ENCODE data around the gene AIG1.

The AIG1 gene

DNA sequence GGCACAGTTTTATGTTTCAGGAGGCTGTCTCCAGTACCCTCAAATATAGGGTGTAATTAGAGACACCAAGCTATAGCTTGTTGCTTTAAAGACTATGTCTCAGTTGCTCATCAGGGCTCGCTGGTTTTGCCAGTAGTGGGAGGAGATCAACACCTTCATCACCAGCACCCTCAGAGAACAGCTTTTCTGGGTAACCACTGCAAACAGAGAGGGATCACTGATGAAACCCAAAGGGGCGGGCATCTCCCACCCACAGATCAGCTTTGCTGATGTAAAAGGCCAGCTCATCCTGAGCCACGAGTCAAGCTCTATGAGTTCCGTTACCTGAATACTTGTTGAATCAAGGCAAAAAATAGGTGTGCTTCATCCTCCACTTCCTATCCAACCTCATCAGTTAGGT lies 187.7 kb downstream of the AIG1 start:
- DNase-seq (ENCODE audit: low read depth), result no peak
- TF ChIP-seq, protein P1, sequence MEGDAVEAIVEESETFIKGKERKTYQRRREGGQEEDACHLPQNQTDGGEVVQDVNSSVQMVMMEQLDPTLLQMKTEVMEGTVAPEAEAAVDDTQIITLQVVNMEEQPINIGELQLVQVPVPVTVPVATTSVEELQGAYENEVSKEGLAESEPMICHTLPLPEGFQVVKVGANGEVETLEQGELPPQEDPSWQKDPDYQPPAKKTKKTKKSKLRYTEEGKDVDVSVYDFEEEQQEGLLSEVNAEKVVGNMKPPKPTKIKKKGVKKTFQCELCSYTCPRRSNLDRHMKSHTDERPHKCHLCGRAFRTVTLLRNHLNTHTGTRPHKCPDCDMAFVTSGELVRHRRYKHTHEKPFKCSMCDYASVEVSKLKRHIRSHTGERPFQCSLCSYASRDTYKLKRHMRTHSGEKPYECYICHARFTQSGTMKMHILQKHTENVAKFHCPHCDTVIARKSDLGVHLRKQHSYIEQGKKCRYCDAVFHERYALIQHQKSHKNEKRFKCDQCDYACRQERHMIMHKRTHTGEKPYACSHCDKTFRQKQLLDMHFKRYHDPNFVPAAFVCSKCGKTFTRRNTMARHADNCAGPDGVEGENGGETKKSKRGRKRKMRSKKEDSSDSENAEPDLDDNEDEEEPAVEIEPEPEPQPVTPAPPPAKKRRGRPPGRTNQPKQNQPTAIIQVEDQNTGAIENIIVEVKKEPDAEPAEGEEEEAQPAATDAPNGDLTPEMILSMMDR (IDR thresholded peaks at IDR 0.05; ENCODE audit: low read length, missing control alignments), result no peak
- H3K4me3 ChIP-seq (replicated peaks; ENCODE audit: low read depth, low read length), result no peak overlapping the region

DNA sequence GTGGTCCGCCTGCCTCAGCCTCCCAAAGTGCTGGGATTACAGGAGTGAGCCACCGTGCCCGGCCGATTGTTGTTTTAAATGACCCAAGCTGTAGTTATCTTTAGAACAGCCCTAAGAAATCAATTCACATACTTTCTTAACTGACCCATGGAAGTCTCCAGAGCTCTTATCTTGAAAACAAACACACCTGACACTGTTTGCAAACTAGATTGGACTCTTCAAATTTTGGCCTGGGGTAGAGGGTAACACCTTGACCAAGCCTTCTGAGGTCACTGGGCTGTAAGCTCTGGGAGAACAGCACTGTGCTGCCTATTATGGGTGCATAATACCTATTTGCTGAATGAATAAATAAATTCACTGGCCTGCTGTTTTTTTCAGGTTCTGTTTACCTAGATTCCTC lies 190.6 kb downstream of the AIG1 start:
- H3K4me3 ChIP-seq (replicated peaks; ENCODE audit: low read depth, low read length), result no peak overlapping the region
- TF ChIP-seq, protein P1 (IDR thresholded peaks at IDR 0.05; ENCODE audit: low read length, missing control alignments), result no peak
- no peak for DNase-seq (ENCODE audit: low read depth)

DNA sequence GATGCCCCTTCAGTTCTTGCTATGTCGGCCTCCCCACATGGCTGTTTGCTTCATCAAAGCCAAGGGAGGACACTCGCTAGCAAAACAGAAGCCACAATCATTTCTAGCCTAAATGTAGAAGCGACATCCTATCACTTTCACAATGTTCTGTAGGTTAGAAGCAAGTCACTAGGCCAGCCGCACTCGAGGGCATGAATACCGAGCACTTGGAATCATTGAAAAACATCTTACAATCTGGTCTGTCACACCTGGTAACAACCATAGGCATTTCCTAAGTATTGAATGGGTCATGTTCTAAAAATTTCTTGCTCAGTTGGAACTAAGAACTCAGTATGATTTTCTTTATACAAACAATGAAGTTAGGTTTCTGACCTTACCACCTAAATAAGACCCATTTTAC lies 192.3 kb downstream of the AIG1 start:
- no peak for DNase-seq (ENCODE audit: low read depth)
- TF ChIP-seq, protein P1 (IDR thresholded peaks at IDR 0.05; ENCODE audit: low read length, missing control alignments), result no peak
- no peak overlapping the region for H3K4me3 ChIP-seq (replicated peaks; ENCODE audit: low read depth, low read length)

DNA sequence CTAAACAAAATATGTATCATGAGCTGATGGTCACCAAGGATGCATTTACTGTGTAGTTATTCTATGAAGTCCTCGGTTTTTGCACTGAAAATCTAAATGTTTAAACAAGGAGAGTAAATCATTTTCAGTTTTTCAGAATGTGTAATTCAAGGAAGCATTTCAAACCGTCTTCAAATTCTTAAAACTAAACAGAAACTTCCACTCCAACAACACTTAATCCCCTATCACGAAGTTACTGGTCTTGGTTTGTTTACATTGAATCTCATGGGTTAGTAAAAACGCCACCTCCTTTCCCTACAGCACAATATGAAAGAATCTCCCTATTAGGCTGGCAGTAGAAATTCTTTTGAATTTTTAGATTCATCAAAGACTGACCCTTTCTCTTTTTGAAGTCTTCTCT lies 192.9 kb downstream of the AIG1 start:
- TF ChIP-seq, protein P1 (IDR thresholded peaks at IDR 0.05; ENCODE audit: low read length, missing control alignments), result no peak
- no peak for DNase-seq (ENCODE audit: low read depth)
- H3K4me3 ChIP-seq (replicated peaks; ENCODE audit: low read depth, low read length), result no peak overlapping the region

DNA sequence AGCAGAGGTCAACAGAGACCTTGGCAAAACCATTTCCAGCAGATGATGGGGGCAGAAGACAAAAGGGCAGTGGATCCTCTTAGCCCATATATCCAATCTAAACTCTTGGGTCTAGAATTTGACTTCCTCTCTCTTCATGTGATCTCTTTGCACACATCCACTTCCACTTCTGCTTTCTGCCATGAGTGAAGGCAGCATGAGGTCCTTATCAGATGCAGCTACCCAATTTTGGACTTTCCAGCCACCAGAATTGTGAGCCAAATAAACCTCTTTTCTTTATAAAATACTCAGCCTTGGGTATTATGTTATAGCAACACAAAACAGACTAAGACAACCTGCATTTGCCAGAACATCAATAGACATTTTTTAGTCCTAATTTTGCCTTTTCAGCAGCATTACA lies 198.3 kb downstream of the AIG1 start:
- TF ChIP-seq, protein P1 (IDR thresholded peaks at IDR 0.05; ENCODE audit: low read length, missing control alignments), result no peak
- H3K4me3 ChIP-seq (replicated peaks; ENCODE audit: low read depth, low read length), result no peak overlapping the region
- DNase-seq (ENCODE audit: low read depth), result no peak

DNA sequence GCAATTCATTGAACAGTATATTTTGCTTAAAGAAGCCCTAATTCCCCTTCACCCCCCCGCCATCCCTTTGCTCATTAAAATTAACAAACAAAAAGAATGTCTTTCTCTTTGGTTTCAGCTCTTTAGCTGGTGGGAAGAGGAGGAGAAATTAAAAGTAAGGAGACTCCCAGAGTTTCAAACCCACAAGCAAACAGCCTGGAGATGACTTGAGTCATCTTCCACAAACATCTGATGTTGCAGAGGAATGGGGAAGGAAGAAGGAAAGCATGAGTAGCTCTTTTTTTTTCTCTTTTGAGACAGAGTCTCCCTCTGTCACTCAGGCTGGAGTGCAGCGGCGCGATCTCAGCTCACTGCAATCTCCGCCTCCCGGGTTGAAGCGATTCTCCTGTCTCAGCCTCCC lies 200.2 kb downstream of the AIG1 start:
- no peak overlapping the region for H3K4me3 ChIP-seq (replicated peaks; ENCODE audit: low read depth, low read length)
- TF ChIP-seq, protein P1 (IDR thresholded peaks at IDR 0.05; ENCODE audit: low read length, missing control alignments), result no peak
- no peak for DNase-seq (ENCODE audit: low read depth)

DNA sequence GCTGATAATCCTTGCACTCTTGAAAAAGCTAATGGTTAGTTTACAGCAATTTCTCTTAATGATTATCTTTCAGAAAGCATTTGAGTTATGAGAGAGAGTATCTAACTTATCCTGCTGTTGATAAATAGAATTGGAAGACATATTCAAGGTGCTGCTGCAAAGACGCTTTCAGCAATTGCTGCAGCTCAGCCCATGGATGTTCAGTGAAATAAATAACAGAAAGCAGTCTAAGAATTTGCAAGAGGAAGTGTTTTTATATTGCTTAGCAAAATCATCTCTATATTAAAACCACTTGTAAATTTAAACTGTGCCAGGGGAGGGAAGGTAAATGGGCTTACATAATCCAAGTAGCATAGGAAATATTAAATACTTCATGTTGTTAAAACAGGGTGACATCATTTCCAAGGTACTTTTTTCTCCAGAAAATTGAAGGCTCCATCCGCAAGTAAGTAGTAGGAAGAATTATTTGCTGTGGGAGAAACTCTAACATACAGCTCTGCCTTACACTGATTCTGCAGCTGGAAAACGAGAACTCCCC lies 201.3 kb downstream of the AIG1 start:
- H3K4me3 ChIP-seq (replicated peaks; ENCODE audit: low read depth, low read length), result no peak overlapping the region
- TF ChIP-seq, protein P1 (IDR thresholded peaks at IDR 0.05; ENCODE audit: low read length, missing control alignments), result no peak
- DNase-seq (ENCODE audit: low read depth), result no peak
